HL-60 (cell line): ENCODE measurements around the gene SLC51B.

ENCODE experiments used
- DNase-seq, 2 experiments: peaks; one replicate each; pipeline ENCODE4 v3.0.0-alpha.2; 2010 to 2020; ENCODE audit warnings: low read depth in 1 of 2, low spot score in 1 of 2
- H3K27ac ChIP-seq: fragments of 250-450 bp; sonication (Bioruptor Pico); replicated peaks from 2 replicates; pipeline ENCODE4 v1.5.1; 2020; ENCODE audit warnings: mild to moderate bottlenecking, moderate library complexity
- H3K27me3 ChIP-seq: fragments of 250-450 bp; sonication (Bioruptor Pico); 2 replicates; pipeline ENCODE4 v1.5.1; 2021; ENCODE audit warnings: mild to moderate bottlenecking, moderate library complexity; ENCODE audit not compliant: insufficient read depth, poor library complexity, severe bottlenecking
- H3K4me3 ChIP-seq: replicated peaks from 2 replicates; pipeline ENCODE4 v1.5.1; 2011; ENCODE audit warnings: mild to moderate bottlenecking, control low read depth, low read length; ENCODE audit not compliant: insufficient read depth
- GABPA ChIP-seq: IDR thresholded peaks from 2 replicates; pipeline ENCODE4 v1.6.1; 2012; ENCODE audit warnings: low read depth
- POLR2AphosphoS5 ChIP-seq: IDR thresholded peaks from 2 replicates; pipeline ENCODE4 v1.6.1; 2012; ENCODE audit warnings: low read depth
- REST ChIP-seq: IDR thresholded peaks from 2 replicates; pipeline ENCODE4 v1.6.1; 2012; ENCODE audit warnings: low read depth; ENCODE audit not compliant: insufficient replicate concordance
- SPI1 ChIP-seq: IDR thresholded peaks from 2 replicates; pipeline ENCODE4 v1.6.1; 2012; ENCODE audit warnings: low read depth, mild to moderate bottlenecking, borderline replicate concordance
- TF ChIP-seq, protein P1 (sequence below): IDR thresholded peaks from one replicate; pipeline ENCODE4 v1.5.1; 2011; ENCODE audit warnings: low read length, control low read depth, inconsistent platforms; ENCODE audit not compliant: insufficient read depth

The SLC51B gene

DNA sequence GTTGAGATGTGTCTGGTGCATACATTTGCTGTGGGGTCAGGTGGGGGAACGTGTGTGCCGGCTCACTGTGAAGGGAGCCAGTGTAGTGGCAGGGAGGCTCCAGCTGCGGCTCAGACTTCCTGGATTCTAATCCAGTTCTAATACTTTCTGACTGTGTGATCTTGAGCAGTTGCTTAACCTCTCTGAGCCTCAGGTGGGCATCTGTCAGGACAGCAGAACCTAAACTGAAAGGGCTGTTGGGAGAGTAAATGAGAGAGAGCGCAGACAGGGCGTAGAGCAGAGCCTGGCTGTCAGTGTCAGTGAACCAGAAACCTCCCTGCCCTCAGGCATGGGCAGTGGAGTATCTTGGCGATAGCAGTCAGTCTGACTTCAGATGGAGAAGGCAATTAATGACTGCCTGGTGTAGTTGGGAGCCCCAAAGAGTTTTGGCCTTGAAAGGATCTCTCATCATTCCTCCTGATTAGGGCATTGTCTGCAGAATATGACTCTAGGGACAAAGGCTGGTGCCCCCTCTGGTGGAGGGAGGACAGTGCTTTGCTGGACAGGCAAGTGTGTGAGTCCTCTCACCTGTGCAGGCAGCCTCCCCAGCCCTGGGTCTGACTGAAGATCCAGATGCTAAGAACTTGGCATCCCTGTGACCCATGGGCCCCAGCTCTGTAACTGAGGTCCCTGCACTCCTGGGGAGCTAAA, 40.9 kb downstream of the SLC51B start:
- H3K4me3 ChIP-seq = no peak overlapping the region
- DNase-seq = peak in 1 of 2 experiments; percentile 23
- TF ChIP-seq, protein P1, sequence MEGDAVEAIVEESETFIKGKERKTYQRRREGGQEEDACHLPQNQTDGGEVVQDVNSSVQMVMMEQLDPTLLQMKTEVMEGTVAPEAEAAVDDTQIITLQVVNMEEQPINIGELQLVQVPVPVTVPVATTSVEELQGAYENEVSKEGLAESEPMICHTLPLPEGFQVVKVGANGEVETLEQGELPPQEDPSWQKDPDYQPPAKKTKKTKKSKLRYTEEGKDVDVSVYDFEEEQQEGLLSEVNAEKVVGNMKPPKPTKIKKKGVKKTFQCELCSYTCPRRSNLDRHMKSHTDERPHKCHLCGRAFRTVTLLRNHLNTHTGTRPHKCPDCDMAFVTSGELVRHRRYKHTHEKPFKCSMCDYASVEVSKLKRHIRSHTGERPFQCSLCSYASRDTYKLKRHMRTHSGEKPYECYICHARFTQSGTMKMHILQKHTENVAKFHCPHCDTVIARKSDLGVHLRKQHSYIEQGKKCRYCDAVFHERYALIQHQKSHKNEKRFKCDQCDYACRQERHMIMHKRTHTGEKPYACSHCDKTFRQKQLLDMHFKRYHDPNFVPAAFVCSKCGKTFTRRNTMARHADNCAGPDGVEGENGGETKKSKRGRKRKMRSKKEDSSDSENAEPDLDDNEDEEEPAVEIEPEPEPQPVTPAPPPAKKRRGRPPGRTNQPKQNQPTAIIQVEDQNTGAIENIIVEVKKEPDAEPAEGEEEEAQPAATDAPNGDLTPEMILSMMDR = peak; percentile 34
- TF ChIP-seq SPI1 = no peak
- H3K27ac ChIP-seq = no peak overlapping the region
- H3K27me3 ChIP-seq = peaks cover 22% of the 10 kb centered on the region

DNA sequence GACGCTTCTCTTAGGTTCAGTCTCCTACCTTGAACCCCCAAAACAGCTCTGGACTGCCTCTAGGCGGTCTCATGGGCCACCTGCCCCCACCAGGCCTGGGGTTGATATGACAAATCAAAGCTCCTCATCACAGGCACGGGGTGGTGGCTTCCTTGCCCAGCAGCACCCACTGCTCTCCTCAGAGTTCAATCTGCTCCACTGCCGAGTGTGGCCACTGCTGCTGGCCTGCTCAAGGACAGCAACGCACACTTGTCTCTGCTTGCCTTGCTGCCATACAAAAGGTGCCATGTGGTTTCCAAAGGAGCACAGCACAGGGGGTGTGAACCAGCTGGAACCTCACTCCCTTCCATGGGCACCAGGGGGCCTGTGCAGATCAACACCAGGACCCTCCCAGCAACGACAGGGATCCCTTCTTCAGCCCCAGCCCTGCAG, 41.5 kb downstream of the SLC51B start:
- no peak for TF ChIP-seq GABPA
- TF ChIP-seq, protein P1 = no peak
- TF ChIP-seq SPI1 = no peak
- TF ChIP-seq REST = no peak
- TF ChIP-seq POLR2AphosphoS5 = no peak
- H3K4me3 ChIP-seq = no peak overlapping the region
- DNase-seq = no peak
- H3K27ac ChIP-seq = no peak overlapping the region
- peaks cover 22% of the 10 kb centered on the region for H3K27me3 ChIP-seq

GRCh38 chr15:65087411-65087810, 42.2 kb downstream of the SLC51B start:
- H3K27ac ChIP-seq = no peak overlapping the region
- H3K4me3 ChIP-seq = no peak overlapping the region
- no peak for DNase-seq
- no peak for TF ChIP-seq REST
- TF ChIP-seq SPI1 = no peak
- no peak for TF ChIP-seq GABPA
- TF ChIP-seq, protein P1 = no peak
- no peak for TF ChIP-seq POLR2AphosphoS5
- peaks cover 22% of the 10 kb centered on the region for H3K27me3 ChIP-seq
